Karpas-422 (cell line): Measurements from ENCODE around the gene C22orf15. TPM values are rescaled to one million over a fixed set of nuclear protein-coding genes. Genes with fewer than 3 reads are reported as not detected.

Experiments used
- DNase-seq: peaks from one replicate; pipeline ENCODE4 v3.0.0-alpha.2; 2015
- H2AFZ ChIP-seq: fragments of 200-600 bp; sonication (generic); 2 replicates; pipeline ENCODE4 v1.6.1; 2014; ENCODE audit warnings: antibody characterized with exemption, low read length, mixed read lengths
- H3K27ac ChIP-seq: fragments of 200-600 bp; sonication (generic); 2 replicates; pipeline ENCODE4 v1.5.1; 2014; ENCODE audit warnings: mild to moderate bottlenecking, low read length, moderate library complexity
- H3K27me3 ChIP-seq: fragments of 200-600 bp; sonication (generic); 2 replicates; pipeline ENCODE4 v1.6.1; 2014; ENCODE audit warnings: low read length, mixed read lengths
- H3K36me3 ChIP-seq: fragments of 200-600 bp; sonication (generic); 2 replicates; pipeline ENCODE4 v1.6.1; 2014; ENCODE audit warnings: low read length, mixed read lengths; ENCODE audit not compliant: insufficient read depth
- H3K4me1 ChIP-seq: fragments of 200-600 bp; sonication (generic); 2 replicates; pipeline ENCODE4 v1.6.1; 2014; ENCODE audit warnings: mild to moderate bottlenecking, low read length, mixed read lengths
- H3K4me2 ChIP-seq: fragments of 200-600 bp; sonication (generic); 2 replicates; pipeline ENCODE4 v1.6.1; 2014; ENCODE audit warnings: low read length, low read depth, mild to moderate bottlenecking; ENCODE audit not compliant: poor library complexity, severe bottlenecking
- H3K4me3 ChIP-seq: fragments of 200-600 bp; sonication (generic); 2 replicates; pipeline ENCODE4 v1.5.1; 2014; ENCODE audit warnings: mild to moderate bottlenecking, antibody characterized with exemption, low read length, mixed read lengths
- H3K79me2 ChIP-seq: fragments of 200-600 bp; sonication (generic); 2 replicates; pipeline ENCODE4 v1.6.1; 2014; ENCODE audit warnings: mild to moderate bottlenecking, low read length, mixed read lengths
- H3K9ac ChIP-seq: fragments of 200-600 bp; sonication (generic); 2 replicates; pipeline ENCODE4 v1.6.0; 2014; ENCODE audit warnings: low read length
- H3K9me2 ChIP-seq: fragments of 200-600 bp; sonication (generic), shearing (Covaris generic); replicated peaks from 2 replicates; pipeline ENCODE4 v1.6.0; 2014; ENCODE audit warnings: mild to moderate bottlenecking, low read length, moderate library complexity; ENCODE audit not compliant: insufficient read depth
- H3K9me3 ChIP-seq: fragments of 300-700, 200-600 bp; sonication (generic); 2 replicates; pipeline ENCODE4 v1.6.1; 2014; ENCODE audit warnings: low read length, mixed read lengths
- H4K20me1 ChIP-seq: fragments of 200-600 bp; sonication (generic); 2 replicates; pipeline ENCODE4 v1.6.1; 2014; ENCODE audit warnings: mild to moderate bottlenecking, antibody characterized with exemption, low read length, low read depth; ENCODE audit not compliant: insufficient read depth
- total RNA-seq: library from RNA; depleted of rRNA; stranded (reverse); fragments of >200 nt; shearing (Covaris generic); gene quantifications from 2 replicates; pipeline ENCODE4 v1.2.3, GENCODE V29; 2014; ENCODE audit warnings: low replicate concordance

Gene C22orf15
- total RNA-seq, 1 experiment from 2014 or later: not detected

DNA sequence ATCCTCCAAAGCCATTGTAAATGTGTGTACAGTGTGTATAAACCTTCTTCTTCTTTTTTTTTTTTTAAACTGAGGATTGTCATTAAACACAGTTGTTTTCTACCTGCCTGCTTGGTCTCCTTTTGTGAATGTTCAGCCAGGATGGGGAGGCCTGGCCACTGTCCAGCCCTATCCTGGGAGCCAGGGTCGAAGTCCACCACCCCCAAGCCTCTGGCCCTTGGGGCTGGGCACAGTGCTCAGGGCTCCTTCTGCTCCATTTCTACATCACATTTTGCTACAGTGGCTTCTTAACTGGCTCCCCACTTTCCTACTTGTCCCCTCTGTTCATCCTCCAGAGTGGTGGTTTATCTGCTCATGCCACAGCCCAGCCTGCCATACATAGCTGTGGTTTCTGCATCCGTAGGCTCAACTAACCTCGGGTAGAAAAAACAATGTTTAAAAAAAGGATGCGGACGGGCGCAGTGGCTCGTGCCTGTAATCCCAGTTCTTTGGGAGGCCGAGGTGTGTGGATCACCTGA, 21.5 kb downstream of the C22orf15 start:
- Histone ChIP-seq H3K4me2 (no peak overlapping the region), H3K9ac (no peak overlapping the region), H3K27ac (peak overlapping the region; percentile 32; the same call in 1 of the 2 replicates), H2AFZ (no peak overlapping the region), H3K79me2 (peaks cover 20% of the 10 kb centered on the region), H3K4me1 (peaks cover 23% of the 10 kb centered on the region), H3K27me3 (no peaks in the 10 kb centered on the region), H3K9me2 (no peaks in the 10 kb centered on the region), H4K20me1 (peaks cover 12% of the 10 kb centered on the region), H3K36me3 (0 out of 2 replicates have a peak, but pooled peaks cover 15% of the 10 kb centered on the region), H3K4me3 (no peak overlapping the region), H3K9me3 (no peaks in the 10 kb centered on the region)
- no peak for DNase-seq

DNA sequence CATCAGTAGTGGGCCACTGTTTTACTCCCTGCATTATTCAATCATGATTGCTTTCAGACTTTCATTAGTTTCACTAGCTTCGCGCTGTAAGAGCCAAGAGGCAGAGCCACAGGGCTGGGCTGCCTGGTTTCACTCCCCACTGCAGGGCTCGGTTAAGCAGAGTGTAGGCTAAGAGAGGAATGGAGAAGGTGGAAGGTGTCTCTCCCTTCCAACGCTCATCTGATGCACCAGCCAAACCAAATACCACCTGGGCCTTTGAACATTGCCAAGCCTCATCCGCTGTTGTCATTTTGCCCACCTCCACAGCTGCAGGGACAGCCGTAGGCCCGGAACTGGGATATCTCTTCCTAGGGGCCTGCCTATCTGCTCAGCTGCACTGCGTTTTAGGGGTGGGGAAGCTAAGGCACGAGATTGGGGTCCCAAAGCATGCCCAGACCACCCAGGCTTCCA, 23.5 kb downstream of the C22orf15 start:
- H3K4me1 ChIP-seq: peaks cover 33% of the 10 kb centered on the region
- H3K36me3 ChIP-seq: peaks cover 16% of the 10 kb centered on the region; the same call in 1 of the 2 replicates
- DNase-seq: no peak
- H3K9me2 ChIP-seq: no peaks in the 10 kb centered on the region
- peak overlapping the region; percentile 92 for H3K27ac ChIP-seq
- peaks cover 26% of the 10 kb centered on the region for H4K20me1 ChIP-seq
- peaks cover 40% of the 10 kb centered on the region for H3K79me2 ChIP-seq
- H3K9ac ChIP-seq: peak overlapping the region; percentile 92
- H3K27me3 ChIP-seq: no peaks in the 10 kb centered on the region
- peak overlapping the region; percentile 100 for H3K4me2 ChIP-seq
- no peaks in the 10 kb centered on the region for H3K9me3 ChIP-seq
- H3K4me3 ChIP-seq: peak overlapping the region; percentile 100
- H2AFZ ChIP-seq: peak overlapping the region; percentile 21; the same call in 1 of the 2 replicates

DNA sequence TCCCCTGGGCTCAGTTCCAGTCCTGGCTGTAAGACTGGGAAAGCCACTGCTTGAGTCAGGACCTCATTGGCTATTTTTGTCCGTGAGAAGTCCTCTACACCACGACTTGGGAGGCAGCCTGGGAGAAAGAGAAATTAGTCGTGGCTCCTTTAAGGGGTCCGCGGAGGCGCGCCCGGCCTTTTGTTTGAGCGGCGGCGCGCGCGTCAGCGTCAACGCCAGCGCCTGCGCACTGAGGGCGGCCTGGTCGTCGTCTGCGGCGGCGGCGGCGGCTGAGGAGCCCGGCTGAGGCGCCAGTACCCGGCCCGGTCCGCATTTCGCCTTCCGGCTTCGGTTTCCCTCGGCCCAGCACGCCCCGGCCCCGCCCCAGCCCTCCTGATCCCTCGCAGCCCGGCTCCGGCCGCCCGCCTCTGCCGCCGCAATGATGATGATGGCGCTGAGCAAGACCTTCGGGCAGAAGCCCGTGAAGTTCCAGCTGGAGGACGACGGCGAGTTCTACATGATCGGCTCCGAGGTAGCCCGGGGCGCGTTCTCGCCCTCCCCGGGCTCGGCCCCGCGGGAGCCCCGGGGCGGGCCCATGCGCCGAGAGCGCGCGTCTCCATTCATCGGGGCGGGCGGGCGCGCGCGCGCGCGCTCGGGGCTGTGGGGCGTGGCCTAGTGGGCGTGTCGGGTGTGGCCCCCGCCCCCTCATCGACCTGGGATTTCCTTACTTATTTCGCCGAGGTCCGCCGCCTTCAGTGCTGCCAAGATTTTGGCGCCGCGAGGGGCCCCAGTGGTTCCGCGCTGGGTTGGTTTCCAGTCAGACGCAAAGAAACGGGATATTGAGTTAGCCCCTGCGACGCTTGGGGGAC, 24.2 kb downstream of the C22orf15 start, which contains the start of gene SMARCB1:
SMARCB1 (plus strand) TSS at position 215 of the 848 bp plus-strand sequence; CDS start at position 419, 204 bp downstream.
- peak; percentile 95 for DNase-seq
- peak within 1 kb of the TSS; percentile 21; the same call in 1 of the 2 replicates for H2AFZ ChIP-seq
- no peaks in the 10 kb centered on the region for H3K27me3 ChIP-seq
- H3K27ac ChIP-seq: peak within 1 kb of the TSS; percentile 92
- H3K9me3 ChIP-seq: no peaks in the 10 kb centered on the region
- peak within 1 kb of the TSS; percentile 100 for H3K4me2 ChIP-seq
- H3K4me3 ChIP-seq: peak within 1 kb of the TSS; percentile 100
- peaks cover 23% of the 10 kb centered on the region; the same call in 1 of the 2 replicates for H3K36me3 ChIP-seq
- H3K9me2 ChIP-seq: no peaks in the 10 kb centered on the region
- peaks cover 32% of the 10 kb centered on the region for H4K20me1 ChIP-seq
- peaks cover 47% of the 10 kb centered on the region for H3K79me2 ChIP-seq
- H3K9ac ChIP-seq: peak within 1 kb of the TSS; percentile 92
- peaks cover 33% of the 10 kb centered on the region for H3K4me1 ChIP-seq

DNA sequence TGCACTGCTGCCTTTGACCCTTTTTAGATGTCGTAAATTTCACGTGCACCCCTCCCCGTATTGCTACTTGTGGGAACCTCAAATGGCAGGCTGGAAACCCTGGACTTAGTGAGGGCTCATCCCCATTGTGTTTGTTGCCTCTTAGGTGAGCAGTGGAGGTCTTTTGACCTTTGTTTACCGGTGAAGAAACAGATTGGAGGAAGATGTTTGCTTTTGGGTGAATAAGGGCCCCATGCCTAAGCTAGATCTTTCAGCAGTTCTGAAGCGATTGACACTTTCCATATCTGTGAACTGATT, 24.8 kb downstream of the C22orf15 start:
- Histone ChIP-seq H3K4me2 (peak overlapping the region; percentile 100), H3K9ac (peak overlapping the region; percentile 92), H3K27ac (peak overlapping the region; percentile 92), H3K9me3 (no peaks in the 10 kb centered on the region), H3K9me2 (no peaks in the 10 kb centered on the region), H3K4me3 (peak overlapping the region; percentile 100), H3K36me3 (peaks cover 29% of the 10 kb centered on the region; the same call in 1 of the 2 replicates), H3K4me1 (peaks cover 33% of the 10 kb centered on the region), H4K20me1 (peaks cover 37% of the 10 kb centered on the region), H3K79me2 (peaks cover 53% of the 10 kb centered on the region), H2AFZ (no peak overlapping the region), H3K27me3 (no peaks in the 10 kb centered on the region)
- DNase-seq: no peak

DNA sequence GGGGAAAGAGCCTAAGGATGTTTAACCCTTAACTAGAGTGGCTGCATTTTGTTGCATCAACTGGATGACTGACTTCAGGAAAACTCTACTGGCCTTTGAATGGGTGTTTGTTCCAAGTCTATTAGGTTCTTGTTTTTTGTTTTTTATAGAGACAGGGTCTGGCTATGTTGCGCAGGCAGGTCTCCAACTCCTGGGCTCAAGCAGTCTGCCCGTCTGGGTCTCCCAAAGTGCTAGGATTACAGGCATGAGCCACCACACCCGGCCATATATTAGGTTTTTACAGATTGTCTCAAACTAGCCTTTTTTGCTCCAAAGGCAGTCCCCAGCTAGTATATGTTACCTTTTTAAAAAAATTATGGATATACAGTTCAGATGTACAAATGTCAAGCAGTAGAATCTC, 25.1 kb downstream of the C22orf15 start:
- no peak for DNase-seq
- H3K27ac ChIP-seq: peak overlapping the region; percentile 92
- peaks cover 33% of the 10 kb centered on the region for H3K4me1 ChIP-seq
- H3K9me3 ChIP-seq: no peaks in the 10 kb centered on the region
- no peaks in the 10 kb centered on the region for H3K27me3 ChIP-seq
- peaks cover 56% of the 10 kb centered on the region for H3K79me2 ChIP-seq
- H3K4me2 ChIP-seq: peak overlapping the region; percentile 100
- H3K9me2 ChIP-seq: no peaks in the 10 kb centered on the region
- peak overlapping the region; percentile 100 for H3K4me3 ChIP-seq
- peaks cover 32% of the 10 kb centered on the region; the same call in 1 of the 2 replicates for H3K36me3 ChIP-seq
- no peak overlapping the region for H2AFZ ChIP-seq
- H4K20me1 ChIP-seq: peaks cover 37% of the 10 kb centered on the region
- H3K9ac ChIP-seq: peak overlapping the region; percentile 92

DNA sequence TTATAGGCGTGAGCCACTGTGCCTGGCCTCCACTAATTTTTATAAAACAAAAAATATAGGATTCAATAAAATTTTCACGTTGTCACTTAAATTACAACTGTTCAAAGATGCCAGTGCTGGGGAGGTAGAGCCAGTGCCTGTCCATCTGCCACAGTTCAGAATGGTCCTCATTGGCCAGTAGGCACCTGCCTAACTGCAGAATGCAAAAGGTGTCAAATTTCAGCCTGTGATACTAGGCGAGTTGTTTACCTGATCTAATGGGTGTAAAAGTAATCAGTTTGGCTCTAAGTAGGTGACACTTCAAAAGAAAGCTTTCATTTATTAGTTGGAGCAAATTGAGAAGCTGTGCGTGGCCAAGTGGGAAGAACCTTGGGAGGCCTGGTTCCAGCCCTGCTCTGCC, 26.3 kb downstream of the C22orf15 start:
- H3K4me3 ChIP-seq: no peak overlapping the region

DNA sequence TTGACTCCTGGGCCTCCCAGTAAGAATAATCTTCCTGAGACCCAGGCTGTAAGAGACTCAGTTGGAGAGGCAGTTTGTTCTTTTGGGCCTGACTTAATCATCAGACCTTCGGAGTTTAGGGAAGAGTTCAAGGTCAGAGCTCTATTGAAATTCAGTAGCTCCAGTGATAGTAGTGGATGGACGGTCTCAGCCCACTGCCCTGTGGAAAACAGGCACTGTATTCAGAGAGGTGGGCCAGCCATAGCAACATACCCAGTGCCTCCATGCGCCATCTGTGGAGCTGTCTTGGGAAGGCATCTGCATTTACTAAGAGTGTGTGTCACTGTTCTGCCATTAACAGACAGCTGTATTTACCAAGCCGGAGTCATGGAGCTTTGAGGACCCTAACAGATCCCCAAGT, 26.8 kb downstream of the C22orf15 start:
- H3K79me2 ChIP-seq: peaks cover 59% of the 10 kb centered on the region
- H3K4me2 ChIP-seq: peak overlapping the region; percentile 100
- H3K9ac ChIP-seq: peak overlapping the region; percentile 3
- H3K27ac ChIP-seq: peak overlapping the region; percentile 92
- DNase-seq: no peak
- no peaks in the 10 kb centered on the region for H3K9me3 ChIP-seq
- peaks cover 40% of the 10 kb centered on the region; the same call in 1 of the 2 replicates for H3K36me3 ChIP-seq
- H2AFZ ChIP-seq: no peak overlapping the region
- no peaks in the 10 kb centered on the region for H3K27me3 ChIP-seq
- peaks cover 33% of the 10 kb centered on the region for H3K4me1 ChIP-seq
- H4K20me1 ChIP-seq: peaks cover 37% of the 10 kb centered on the region
- no peak overlapping the region for H3K4me3 ChIP-seq
- no peaks in the 10 kb centered on the region for H3K9me2 ChIP-seq

More for the DNA sequence above, 26.3 kb downstream of the C22orf15 start:
- Histone ChIP-seq H3K9me3 (no peaks in the 10 kb centered on the region), H3K27me3 (no peaks in the 10 kb centered on the region), H2AFZ (no peak overlapping the region), H3K9ac (peak overlapping the region; percentile 3), H4K20me1 (peaks cover 37% of the 10 kb centered on the region), H3K79me2 (peaks cover 59% of the 10 kb centered on the region), H3K36me3 (peaks cover 37% of the 10 kb centered on the region; the same call in 1 of the 2 replicates), H3K4me2 (peak overlapping the region; percentile 100), H3K4me1 (peaks cover 33% of the 10 kb centered on the region), H3K9me2 (no peaks in the 10 kb centered on the region), H3K27ac (peak overlapping the region; percentile 92)
- DNase-seq: no peak
